GM18868 (cell line): Measurements from ENCODE around the gene HOXA7.

ENCODE experiments used
- ATAC-seq: cut with Tn5 transposase; IDR thresholded peaks from one replicate; pipeline ENCODE4 v1.9.1; 2021; ENCODE audit warnings: mild to moderate bottlenecking, moderate library complexity; ENCODE audit not compliant: unreplicated experiment

Gene HOXA7

DNA sequence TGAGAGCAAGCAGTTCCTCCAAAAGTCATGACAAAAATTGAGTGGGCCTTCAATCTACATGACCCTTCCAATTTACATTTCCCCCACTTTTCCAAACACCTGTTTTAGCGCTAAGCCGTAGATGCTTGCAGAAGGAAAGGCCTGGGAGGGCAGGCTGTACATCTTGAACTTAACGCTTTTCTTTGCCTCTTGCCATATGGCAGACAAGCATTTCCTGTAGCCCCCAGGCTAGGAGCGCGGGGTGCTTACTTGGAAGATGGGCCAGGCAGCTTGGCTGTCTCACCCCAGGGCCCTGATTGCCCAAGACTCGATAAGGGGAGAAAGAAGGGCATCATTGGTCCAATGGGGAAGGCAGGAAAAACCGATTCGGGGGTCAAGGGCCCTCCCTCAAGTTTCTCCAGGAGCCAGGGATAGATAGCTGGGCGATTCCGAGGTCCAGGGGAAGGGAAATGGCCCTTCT, 15.9 kb upstream of the HOXA7 start:
- ATAC-seq, result no peak

DNA sequence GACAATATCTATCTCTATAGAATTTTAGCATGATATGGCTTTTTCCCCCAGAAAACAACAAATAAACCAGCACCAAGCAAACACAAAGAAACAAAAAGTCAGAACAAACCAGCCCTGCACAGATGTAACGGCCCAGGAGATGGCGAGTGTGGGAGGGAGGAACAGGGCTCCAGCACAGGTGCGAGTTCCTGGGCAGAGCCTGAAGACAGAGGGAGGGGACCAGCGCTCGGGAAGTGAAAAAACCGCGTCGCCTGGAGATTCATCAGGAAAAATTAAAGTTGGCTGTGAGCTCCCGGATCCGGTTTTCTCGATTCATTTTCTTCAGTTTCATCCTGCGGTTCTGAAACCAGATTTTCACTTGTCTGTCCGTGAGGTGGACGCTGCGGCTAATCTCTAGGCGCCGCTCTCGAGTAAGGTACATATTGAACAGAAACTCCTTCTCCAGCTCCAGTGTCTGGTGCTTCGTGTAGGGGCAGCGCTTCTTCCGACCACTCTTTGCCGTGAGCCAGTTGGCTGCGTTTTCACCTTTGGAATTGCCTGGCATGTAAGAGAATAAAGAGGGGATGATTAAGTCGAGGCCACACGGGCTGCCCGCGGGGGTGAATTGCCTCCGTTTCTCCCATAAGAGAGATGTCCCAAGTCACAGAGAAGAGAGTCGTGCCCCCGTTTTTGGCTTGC, 15.3 kb upstream of the HOXA7 start:
- ATAC-seq, result no peak

DNA sequence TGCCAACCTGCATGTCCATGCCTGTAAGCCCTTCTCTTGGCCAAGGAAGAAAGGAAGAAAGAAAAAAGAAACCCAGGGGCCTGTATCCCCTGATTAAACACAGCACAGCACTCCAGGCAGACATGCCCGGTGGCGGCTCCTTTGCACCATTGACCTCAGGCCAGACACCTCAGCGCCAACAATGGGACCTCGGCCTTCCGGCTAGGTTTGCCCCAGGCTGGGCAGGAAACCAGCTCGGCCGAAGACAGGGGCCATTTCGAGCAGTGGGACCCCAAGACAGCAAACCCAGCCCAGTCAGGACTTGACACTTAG, 14.8 kb upstream of the HOXA7 start:
- no peak for ATAC-seq

DNA sequence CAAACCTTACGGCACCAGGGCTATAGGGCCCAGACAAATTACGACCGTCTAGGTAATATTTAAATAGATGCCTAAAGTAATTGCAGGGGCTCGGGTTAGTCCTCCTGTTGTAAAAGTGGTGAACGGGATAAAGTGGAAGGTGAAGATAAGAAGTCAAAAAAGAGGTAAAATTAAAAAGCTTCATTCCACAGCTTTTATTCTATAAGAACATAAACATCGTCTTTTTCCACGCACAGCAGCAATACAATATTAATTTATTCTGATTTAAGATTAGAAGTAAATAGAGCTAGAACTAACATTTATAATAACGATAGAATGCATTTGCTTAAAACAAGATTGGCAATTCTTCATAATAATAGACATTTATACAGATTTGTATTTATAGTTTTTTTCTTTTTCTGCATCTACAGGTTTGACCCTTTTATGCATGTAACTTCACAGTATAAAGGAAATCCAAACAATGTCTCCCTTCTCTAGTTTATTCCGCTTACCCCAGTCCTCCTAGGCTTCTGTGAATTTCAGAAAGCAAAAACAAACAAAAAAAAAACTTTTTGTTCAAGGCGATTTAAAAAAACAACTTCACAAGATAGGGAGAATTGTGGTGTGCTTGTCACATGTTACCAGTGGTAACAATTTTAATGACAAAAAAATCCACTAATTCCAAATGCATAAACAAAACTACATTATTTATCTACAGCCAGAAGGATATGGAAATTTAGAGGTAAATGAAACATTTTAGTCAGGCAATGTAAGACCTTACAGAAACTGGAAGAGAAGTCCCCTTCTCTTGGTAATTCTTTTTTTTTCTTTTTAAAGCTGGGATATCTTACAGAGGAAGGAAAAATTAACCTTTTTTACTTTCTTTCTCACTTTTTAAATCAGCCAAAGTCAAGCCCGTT, 14.2 kb upstream of the HOXA7 start:
- no peak for ATAC-seq

DNA sequence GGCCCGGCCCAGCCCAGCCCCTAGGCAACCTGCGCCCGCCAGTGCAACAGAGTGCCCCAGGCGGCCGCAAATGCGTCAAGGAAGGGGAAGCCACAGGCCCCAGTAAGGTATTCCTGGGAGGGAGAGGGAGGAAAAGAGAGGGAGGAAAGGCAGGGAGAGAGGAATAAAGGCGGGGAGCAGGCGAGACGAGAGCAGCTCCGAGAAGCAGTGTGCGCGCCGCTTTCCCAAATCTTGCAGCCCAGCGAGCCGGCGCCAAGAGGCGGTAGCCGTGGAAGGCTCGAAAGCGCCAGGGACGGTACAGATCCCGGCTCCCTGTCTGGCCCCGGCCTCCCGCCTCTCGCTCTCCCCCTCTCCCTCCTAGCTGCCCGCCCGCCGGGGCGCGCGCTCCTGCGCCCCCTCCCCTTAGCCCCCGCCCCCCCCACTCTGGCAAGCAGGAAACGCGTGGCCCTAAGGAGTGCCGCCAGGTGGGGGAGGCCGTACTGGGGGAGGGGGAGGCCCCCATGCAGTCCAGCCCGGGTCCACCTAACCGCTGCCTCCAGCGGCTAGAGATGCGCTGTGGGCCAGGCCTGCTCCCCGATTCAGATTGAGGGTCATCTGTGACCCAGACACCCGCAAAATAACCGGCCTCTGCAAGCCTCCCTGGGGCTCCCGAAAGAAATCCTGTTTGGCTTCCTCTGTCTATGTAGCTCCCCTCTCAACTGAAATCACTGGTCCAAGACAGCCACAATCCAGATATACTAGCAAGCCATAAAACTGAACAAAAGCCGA, 13.4 kb upstream of the HOXA7 start:
- ATAC-seq, result no peak

DNA sequence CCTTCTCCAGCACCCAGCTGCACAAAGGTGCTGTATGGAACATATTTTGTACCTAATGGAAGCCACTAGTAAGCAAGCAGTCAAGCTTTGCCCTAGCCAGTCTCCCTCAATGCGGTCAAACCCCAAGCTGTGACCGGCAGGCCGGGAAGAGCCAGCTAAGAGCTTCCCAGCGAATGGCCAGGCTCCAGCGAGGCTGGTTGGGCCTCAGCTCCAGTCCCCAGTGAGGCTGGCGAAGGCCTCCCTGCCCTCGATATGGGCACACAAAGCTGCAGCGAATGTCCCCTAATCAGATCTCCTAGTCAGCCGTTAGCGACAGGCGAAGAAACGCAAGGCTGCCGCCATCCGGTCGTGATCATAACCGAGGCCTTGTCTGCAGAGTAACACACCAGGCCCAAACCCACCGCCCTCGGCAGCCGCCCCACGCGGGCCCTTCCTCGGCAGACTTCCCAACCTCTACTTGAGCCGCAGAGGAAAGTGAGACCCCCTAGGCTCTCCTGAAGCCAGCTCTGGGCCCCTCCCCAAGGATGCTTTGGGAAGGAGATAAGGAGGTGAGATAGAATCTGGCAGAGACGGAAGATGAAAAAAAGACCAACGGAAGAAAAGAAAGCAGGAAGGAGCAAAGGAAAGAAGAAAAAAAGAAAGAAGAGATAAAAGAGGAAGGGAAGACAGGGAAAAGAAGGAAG, 11.9 kb upstream of the HOXA7 start:
- ATAC-seq, result no peak

DNA sequence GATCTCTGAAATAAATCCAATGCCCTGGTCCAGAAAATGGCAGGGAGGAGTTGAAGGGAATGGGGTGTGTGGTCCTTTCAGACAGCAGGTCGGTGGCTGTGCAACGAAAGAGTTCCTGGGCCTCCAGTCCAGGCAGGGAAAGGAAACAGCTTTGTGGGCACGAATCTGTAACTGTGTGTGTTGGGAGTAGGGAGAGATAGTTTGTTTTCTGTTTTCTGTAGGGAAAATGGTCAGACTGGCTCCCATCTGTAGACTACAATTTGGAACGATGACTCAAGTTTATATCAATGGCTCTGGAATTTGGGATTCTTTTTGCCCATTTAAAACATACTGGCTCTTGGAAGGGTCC, 11.4 kb upstream of the HOXA7 start:
- no peak for ATAC-seq

DNA sequence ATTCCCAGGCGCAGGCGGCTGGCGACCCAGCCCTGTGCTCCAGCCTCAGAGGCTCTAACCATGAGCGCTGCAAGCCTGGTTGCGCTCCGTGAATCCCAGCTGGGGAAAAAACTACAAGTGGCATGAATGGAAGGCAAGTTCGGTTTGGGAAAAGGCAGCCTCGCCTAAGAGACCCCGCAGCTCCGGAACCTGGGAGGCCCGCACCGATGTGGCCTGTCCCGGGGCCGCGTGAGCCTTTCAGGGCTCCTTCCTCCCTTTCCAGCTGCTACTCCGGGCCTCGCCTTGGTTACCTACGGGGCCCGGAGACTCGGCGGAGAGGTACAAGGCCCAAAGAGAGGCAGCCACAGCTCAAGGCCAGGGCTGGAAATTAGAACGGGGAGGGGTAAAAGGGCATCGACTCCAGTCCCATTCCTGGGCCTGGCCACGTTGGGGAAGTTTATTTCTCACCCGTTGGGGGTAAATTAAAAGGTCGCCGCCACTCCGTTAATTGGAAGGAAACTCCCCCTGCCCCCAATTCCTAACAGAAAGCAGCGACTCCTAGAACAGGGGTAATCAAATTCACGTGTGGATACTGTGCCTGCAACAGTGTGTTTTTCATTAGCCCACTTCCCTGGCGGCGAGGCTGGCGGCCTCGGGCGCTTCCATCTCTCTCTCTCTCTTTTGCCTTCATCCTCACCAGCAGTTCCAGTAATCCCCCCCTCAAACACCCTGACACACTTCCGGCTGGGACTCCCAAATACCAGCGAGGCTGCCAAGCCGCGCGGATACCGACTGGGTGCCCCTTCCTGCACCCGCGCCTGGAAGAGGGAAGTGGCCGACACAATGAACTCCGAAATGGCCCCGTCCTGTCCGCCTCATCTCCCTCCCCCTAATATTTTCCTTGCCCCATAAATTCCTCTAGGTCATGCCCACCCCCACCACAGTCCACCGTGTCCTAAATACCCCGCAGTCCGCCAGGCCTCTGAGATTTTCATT, 10.3 kb upstream of the HOXA7 start:
- ATAC-seq, result no peak

DNA sequence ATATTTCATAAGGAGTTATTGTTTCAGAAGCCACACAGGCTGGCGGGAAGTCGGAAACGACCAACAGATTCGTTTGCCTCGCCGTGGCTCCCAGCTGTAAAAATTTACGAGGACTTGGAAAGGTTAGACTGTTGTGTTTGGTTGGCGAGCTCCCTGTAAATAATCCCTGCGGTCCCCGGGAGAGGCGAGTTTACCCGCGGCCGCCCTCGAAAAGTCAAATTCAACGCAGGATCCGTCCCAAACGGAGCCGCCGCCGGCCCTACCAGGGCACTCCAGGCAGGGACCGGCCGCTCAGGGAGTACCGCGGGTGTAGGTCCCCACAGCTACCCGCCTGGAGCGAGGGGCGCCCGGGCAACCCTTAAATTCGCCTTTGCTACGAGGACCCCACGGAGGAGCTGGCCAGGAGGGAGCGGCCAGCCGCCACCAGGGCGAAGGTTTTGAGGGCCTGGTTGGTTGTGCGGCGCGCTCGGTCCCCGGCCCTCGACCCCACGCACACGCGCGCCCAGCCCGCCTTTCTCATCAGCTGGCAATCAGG, 9.6 kb upstream of the HOXA7 start:
- no peak for ATAC-seq

DNA sequence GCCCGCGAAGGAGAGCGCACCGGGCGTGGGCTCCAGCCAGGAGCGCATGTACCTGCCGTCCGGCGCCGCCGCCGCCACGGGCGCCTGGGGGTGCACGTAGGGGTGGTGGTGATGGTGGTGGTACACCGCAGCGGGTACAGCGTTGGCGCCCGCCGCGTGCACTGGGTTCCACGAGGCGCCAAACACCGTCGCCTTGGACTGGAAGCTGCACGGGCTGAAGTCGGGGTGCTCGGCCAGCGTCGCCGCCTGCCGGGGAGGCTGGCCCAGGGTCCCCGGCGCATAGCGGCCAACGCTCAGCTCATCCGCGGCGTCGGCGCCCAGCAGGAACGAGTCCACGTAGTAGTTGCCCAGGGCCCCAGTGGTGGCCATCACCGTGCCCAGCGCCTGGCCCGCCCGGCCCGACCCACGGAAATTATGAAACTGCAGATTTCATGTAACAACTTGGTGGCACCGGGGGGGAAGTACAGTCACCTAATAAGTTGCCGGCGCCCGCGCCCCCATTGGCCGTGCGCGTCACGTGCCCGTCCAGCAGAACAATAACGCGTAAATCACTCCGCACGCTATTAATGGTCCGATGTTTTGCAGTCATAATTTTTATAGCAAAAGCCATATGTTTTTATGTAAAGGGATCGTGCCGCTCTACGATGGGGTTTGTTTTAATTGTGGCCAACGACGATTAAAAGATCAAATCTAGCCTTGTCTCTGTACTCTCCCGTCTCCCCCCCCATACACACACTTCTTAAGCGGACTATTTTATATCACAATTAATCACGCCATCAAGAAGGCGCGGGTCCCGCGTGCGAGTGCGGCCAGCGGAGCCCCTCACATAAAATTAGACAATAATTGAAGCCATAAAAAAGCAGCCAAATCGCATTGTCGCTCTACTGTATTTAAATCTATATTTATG, 8.9 kb upstream of the HOXA7 start, which contains the start of gene HOXA9:
TSS of gene HOXA9 (minus strand) at position 449 of the 907 bp plus-strand sequence. CDS start at position 369, 80 bp downstream.
- no peak for ATAC-seq

DNA sequence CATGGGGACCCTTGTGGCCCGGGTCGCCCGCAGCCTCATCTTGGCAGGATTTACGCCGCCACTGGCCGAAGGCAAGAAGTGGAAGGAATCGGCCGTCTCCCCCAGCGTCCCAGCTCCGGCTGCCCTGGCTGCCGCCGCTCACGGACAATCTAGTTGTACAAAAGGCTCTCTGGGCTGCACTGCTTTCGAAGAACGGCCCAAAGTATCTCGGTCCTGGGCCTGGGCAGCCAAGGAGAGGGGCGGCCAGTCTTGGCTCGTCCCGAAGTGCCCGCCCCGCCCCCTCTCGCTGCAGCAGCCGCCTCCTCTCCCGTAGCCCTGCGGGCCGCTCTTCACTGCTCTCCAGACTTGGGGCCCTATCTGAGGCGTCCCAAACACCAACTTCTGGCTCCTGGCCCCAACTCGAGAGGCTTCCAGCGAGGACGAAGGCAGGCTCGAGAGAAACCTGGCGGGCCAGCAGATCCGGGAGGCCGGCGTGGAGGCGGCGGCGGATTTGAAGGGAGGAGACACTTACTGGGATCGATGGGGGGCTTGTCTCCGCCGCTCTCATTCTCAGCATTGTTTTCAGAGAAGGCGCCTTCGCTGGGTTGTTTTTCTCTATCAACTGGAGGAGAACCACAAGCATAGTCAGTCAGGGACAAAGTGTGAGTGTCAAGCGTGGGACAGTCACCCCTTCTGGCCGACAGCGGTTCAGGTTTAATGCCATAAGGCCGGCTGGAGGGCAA, 8.1 kb upstream of the HOXA7 start:
- ATAC-seq, result no peak

DNA sequence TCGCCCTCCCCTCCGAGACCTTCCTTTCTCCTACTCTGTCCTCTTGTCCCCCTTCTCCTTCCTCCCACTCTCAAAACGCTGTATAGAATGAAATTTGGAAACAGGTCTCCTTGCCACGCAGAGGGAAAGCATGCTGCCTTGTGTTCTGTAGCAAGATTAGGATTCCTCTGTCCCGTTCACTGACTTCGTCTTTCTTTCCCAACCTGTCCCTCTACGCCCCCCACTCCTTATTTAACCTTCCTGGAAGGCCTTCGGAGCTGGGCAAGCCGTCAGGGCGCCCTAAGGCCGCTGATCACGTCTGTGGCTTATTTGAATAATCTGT, 7.5 kb upstream of the HOXA7 start:
- no peak for ATAC-seq

DNA sequence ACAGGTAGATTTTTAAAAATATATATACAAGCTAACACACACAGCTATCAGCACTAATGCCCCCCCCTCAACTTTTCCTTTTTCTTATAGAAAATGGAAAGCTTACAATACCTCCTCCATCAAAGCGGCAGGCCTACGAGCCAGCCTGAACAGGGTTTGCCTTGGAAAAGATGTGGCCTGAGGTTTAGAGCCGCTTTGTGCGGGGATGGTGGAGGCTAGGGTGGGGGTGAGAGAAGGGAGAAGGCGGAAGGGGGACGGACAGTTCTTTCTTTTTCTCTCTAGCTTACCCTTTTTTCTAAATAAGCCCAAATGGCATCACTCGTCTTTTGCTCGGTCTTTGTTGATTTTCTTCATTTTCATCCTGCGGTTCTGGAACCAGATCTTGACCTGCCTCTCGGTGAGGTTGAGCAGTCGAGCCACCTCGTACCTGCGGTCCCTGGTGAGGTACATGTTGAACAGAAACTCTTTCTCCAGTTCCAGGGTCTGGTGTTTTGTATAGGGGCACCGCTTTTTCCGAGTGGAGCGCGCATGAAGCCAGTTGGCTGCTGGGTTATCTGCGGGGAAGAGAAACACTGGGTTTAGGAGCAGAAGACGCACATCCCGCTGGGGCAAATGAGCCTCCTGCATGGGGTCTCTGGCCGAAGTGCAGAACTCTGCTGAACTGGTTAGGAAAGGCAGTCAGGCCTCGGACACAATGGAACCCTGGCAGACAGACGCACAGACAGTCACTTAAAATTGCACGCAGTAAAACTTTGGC, 7.0 kb upstream of the HOXA7 start:
- ATAC-seq, result no peak

DNA sequence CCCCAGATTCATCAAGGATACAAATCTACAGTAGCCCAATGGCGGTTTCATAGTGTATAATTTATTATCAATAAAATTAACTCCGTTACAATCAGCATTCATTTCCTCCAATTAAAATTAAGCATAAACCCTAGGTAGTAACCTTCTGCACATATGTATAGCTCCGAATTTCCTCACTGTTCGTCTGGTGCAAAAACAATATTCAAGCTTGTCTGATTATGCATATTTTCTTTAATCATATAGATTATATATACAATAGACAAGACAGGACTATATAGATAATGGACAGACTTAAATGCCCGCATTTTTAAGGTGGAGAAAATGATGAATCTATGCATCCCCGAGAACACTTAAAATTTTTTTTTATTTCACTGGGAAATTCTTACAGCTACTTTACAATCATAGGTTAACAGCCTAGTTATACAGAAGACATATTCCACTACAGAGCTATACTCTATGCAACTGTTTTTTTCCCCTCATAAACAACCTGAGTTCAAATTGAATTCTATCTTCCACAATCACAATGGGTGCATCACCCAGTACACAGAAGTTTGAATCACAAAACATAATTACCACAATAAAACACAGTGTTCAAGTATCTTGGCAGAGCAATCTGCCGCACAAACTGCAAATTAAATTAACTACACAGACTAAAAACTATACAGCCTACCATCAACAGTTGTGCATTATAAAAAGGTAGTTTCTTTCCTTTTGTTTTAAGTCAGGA, 6.2 kb upstream of the HOXA7 start:
- no peak for ATAC-seq

DNA sequence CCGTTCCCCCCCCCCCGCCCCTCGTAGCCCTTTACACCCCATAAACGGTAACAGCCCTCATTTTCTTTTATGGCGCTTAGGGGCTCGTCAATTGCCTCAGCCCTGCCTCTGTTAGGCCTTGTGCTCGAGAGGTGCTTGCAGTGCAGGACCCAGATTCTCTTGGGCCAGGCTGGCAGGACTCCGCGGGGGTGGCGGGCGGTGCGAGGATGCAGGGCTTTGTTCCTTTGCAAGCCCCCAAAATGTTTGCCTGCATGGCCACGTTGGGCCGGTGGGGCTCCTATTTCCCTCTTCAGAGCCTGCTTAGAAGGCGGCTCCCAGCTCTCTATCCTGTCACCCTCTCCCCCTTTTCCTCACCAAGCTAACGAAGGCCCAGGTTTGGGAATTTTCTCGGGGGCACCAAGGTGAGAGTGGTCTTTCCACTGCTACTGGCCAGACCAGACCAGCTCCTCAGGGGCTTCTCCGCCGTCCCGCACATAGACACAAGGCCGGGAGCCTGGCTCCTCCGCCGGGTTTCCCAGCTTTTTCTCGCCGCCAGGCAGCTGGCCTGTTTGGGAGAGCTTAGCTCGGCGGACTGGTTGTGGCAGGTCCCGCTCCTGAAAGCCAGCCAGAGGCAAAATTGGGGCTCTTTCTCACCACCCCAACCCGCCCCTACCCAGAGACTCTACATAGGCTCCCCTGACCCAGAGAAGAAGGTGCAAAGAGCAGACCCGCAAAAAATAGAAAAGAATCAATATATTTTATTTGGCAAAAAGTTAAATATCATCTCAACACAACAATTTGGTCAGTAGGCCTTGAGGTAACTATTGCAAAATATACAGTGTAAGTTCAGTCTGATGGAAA, 5.5 kb upstream of the HOXA7 start:
- no peak for ATAC-seq

DNA sequence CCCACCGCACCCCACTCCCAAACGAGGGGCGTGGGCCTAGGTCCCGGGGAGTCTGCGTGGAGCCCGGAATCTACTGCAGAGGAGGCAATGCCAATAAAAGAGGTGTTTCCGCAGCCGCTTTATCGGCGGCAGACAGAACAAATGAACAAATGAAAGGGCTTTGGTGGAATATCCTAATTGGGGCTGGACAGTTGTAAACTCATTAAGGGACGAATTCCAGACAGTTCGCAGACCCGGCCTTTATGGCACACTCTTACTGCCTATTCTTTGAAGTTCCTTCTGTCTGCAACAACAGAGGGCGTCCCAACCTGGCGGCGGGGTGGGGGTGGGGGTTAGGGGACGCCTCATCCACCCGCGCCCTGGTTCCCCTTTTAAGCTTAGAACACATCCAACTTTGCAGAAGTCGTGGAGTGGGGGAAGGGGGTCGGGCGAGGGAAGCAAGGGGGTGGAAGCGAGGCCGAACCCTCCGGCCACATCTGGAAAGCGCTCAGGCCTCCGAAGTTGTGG, 4.8 kb upstream of the HOXA7 start:
- ATAC-seq, result no peak
